ENCODE measurements around the gene EDNRA. TPM values are rescaled to one million over a fixed set of nuclear protein-coding genes. Genes with fewer than 3 reads are reported as not detected.

The EDNRA gene
- total RNA-seq, 1 donor from 2014 or later, result 10.0 TPM

DNA sequence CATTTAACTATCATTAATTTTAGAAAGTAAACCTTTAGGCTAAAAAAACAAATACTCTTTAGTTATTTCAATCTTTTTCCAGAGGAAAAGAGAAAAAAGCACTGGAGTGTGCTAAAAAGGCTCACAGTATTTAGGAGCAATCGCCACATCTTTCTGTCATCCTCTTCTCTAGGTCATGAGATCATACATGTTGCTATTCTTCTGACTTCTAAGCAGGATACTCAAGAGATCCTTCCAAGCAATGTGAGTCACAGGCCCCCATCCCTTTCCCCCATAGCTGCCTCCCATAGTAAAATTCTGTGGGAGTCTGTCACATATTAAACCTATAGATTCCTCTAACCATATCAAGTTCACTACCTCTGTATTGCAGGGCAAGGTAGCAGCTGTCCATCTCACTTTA, 7.7 kb downstream of the EDNRA start:
- Histone ChIP-seq H3K27me3 (ENCODE audit: low read depth) (no peaks in the 10 kb centered on the region), H3K27ac (replicated peaks) (peak overlapping the region; percentile 4), H3K9me3 (replicated peaks) (no peaks in the 10 kb centered on the region), H3K4me1 (peaks cover 58% of the 10 kb centered on the region), H3K4me3 (no peak overlapping the region), H3K36me3 (no peaks in the 10 kb centered on the region)
- TF ChIP-seq, protein P1, sequence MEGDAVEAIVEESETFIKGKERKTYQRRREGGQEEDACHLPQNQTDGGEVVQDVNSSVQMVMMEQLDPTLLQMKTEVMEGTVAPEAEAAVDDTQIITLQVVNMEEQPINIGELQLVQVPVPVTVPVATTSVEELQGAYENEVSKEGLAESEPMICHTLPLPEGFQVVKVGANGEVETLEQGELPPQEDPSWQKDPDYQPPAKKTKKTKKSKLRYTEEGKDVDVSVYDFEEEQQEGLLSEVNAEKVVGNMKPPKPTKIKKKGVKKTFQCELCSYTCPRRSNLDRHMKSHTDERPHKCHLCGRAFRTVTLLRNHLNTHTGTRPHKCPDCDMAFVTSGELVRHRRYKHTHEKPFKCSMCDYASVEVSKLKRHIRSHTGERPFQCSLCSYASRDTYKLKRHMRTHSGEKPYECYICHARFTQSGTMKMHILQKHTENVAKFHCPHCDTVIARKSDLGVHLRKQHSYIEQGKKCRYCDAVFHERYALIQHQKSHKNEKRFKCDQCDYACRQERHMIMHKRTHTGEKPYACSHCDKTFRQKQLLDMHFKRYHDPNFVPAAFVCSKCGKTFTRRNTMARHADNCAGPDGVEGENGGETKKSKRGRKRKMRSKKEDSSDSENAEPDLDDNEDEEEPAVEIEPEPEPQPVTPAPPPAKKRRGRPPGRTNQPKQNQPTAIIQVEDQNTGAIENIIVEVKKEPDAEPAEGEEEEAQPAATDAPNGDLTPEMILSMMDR (IDR thresholded peaks at IDR 0.05; ENCODE audit: borderline replicate concordance), result no peak
- intact Hi-C loops (cut with micrococcal nuclease), result no loop called here
- no peak for DNase-seq

DNA sequence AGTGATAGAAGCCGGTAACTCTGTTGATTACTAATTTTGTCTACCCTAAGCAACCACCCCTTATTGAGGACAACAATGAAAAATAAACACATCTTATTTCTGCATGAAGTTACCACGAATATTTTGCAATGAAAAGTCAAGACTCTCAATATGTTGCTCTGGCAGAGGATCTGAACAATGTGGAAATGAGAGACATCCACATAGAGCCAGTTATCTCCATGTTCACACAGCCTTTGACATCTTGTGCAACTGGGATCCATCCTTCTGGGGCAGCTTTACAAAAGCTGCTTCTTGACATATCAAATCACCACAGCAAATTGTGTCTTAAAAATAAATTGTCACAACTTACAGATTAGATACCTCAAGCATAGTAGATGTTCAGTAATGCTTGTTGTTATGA, 10.2 kb downstream of the EDNRA start:
- Histone ChIP-seq H3K27me3 (ENCODE audit: low read depth) (no peaks in the 10 kb centered on the region), H3K4me1 (peaks cover 44% of the 10 kb centered on the region), H3K36me3 (no peaks in the 10 kb centered on the region), H3K9me3 (replicated peaks) (no peaks in the 10 kb centered on the region), H3K4me3 (no peak overlapping the region), H3K27ac (replicated peaks) (peak overlapping the region; percentile 65)
- TF ChIP-seq, protein P1 (IDR thresholded peaks at IDR 0.05; ENCODE audit: borderline replicate concordance), result no peak
- intact Hi-C loops (cut with micrococcal nuclease), result no loop called here
- DNase-seq, result no peak

DNA sequence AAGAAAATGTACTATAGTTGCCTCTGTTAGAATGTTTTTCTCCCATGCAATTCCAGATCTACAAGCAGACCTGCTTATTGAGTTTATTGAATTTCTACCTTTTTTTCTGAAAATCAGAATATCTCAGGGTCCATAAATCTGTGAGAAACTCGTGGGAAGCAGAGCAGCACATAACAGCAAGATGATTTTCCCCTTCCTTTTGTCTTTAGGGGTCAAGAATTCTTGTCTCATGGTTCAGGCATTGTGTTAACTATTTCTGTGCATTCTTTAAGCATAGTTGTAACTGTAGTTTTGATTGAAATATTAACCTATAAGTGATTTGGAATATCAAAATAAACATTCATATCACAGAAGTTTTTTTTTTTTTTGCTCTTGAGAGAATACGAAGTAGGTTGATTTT, 11.4 kb downstream of the EDNRA start:
- Histone ChIP-seq H3K27me3 (ENCODE audit: low read depth) (no peaks in the 10 kb centered on the region), H3K36me3 (no peaks in the 10 kb centered on the region), H3K27ac (replicated peaks) (peak overlapping the region; percentile 65), H3K9me3 (replicated peaks) (no peaks in the 10 kb centered on the region), H3K4me1 (peaks cover 33% of the 10 kb centered on the region), H3K4me3 (peak overlapping the region; percentile 5)
- no peak for DNase-seq
- intact Hi-C loops (cut with micrococcal nuclease), result no loop called here
- TF ChIP-seq, protein P1 (IDR thresholded peaks at IDR 0.05; ENCODE audit: borderline replicate concordance), result no peak

DNA sequence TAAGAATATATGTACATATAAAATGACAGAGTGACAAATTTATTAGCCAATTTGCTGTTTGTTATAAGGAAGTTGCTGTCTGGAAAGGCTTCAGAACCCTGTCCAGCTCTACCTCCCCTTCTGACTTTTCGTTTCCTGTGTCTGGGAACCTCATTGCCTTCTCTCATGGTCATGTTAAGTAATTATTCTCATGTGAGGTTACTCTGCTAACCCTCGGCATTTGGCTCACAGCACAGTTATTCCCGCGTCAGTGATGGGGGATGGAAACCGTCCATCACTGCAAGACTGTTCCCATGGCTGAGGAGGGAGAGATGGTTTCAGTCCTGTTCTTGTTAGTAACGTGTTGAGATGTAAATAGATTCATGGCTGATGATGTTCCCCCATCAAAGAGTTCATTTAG, 11.9 kb downstream of the EDNRA start:
- TF ChIP-seq, protein P1 (IDR thresholded peaks at IDR 0.05; ENCODE audit: borderline replicate concordance), result no peak
- Histone ChIP-seq H3K36me3 (no peaks in the 10 kb centered on the region), H3K9me3 (replicated peaks) (no peaks in the 10 kb centered on the region), H3K4me3 (peak overlapping the region; percentile 5), H3K27ac (replicated peaks) (peak overlapping the region; percentile 65), H3K4me1 (peaks cover 30% of the 10 kb centered on the region), H3K27me3 (ENCODE audit: low read depth) (no peaks in the 10 kb centered on the region)
- intact Hi-C loops (cut with micrococcal nuclease), result no loop called here
- DNase-seq, result peak; percentile 33

DNA sequence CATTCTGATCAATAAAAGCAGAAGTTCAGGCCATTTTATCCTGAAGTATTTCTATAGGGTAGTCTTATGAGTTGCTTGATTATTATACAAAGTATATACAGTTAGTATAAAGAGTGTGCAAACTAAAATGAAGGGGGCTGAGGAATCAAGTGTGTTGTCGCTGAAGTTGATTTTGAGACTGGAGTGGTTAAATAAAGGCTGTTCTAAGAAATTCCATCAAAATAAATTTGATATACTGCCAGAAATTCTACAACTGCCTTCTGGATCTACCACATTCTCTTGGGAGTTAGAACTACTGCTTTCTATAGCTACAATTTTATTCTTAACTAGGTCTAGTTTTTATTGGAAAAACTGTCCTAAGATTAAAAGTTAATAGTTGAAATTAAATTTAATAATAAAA, 12.4 kb downstream of the EDNRA start:
- Histone ChIP-seq H3K4me1 (peaks cover 30% of the 10 kb centered on the region), H3K4me3 (no peak overlapping the region), H3K27me3 (ENCODE audit: low read depth) (no peaks in the 10 kb centered on the region), H3K36me3 (no peaks in the 10 kb centered on the region), H3K27ac (replicated peaks) (peak overlapping the region; percentile 65), H3K9me3 (replicated peaks) (no peaks in the 10 kb centered on the region)
- DNase-seq, result no peak
- intact Hi-C loops (cut with micrococcal nuclease), result no loop called here
- TF ChIP-seq, protein P1 (IDR thresholded peaks at IDR 0.05; ENCODE audit: borderline replicate concordance), result no peak

DNA sequence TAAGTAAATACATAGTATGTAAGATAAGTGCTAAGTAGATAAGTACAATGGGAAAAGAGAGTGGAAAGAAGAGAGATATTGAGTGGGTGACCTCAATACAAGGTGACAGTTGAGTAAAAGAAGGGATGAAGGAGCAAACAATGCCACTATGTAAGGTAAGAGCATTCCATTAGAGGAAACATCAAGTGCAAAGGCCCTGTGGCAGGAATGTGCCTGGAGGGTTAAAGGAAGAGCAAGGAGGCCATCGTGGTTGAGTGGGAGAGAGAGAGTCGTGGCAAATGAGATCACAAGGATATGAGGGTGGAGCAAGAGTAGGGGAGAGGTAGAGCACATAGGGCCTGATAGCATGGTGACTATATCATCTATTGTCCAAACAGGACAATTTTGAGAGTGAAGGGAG, 13.4 kb downstream of the EDNRA start:
- no peaks in the 10 kb centered on the region for H3K9me3 ChIP-seq (replicated peaks)
- intact Hi-C loops (cut with micrococcal nuclease), result no loop called here
- H3K4me3 ChIP-seq, result no peak overlapping the region
- H3K27me3 ChIP-seq (ENCODE audit: low read depth), result no peaks in the 10 kb centered on the region
- no peaks in the 10 kb centered on the region for H3K36me3 ChIP-seq
- no peak for DNase-seq
- peaks cover 21% of the 10 kb centered on the region for H3K4me1 ChIP-seq
- TF ChIP-seq, protein P1 (IDR thresholded peaks at IDR 0.05; ENCODE audit: borderline replicate concordance), result no peak
- H3K27ac ChIP-seq (replicated peaks), result peak overlapping the region; percentile 65
